ENCODE measurements around the gene MACC1.

Gene MACC1

DNA sequence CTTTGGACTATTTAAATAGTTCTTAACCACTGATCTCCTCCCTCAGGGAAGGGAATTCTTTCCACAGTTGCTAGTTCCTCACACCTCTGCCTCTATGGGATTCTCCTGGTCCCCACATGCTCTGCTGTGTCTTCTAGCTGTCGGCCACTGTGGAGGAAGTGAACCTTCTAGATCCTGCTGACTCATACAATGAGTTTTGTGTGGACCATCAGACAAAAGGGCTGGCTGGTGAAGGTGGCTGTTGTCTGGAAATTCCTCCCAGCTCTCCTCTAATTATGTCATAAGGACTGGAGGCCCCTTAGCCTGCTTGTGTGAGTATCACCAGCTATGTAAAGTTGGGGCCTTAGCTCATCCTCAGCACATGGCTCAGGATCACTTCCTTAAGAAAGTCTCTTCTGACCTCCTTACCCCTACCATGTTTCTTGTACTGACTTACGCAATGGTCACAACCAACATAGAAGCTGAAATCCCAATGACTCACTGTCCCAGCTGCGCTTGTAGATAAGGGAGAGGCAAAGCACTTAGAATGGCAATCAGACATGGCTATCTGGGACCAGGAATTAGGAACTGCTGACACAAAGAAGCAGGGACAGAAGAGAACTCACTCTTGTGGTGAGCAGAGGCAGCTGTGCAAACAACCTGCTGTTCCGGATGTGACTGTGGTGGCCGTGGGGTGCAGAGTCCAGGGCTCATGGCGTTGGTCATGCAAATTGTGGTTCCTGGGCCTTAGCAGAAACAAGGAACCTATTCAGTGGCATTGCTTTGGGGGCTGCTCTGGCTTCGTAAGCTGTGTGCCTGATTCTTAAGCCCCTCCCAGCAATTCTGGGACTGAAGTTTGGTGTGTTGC, 2.5 kb upstream of the MACC1 start:
- TF ChIP-seq, protein P1, sequence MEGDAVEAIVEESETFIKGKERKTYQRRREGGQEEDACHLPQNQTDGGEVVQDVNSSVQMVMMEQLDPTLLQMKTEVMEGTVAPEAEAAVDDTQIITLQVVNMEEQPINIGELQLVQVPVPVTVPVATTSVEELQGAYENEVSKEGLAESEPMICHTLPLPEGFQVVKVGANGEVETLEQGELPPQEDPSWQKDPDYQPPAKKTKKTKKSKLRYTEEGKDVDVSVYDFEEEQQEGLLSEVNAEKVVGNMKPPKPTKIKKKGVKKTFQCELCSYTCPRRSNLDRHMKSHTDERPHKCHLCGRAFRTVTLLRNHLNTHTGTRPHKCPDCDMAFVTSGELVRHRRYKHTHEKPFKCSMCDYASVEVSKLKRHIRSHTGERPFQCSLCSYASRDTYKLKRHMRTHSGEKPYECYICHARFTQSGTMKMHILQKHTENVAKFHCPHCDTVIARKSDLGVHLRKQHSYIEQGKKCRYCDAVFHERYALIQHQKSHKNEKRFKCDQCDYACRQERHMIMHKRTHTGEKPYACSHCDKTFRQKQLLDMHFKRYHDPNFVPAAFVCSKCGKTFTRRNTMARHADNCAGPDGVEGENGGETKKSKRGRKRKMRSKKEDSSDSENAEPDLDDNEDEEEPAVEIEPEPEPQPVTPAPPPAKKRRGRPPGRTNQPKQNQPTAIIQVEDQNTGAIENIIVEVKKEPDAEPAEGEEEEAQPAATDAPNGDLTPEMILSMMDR (IDR thresholded peaks at IDR 0.05; ENCODE audit: extremely low read depth, insufficient read depth, missing control alignments): no peak
- DNase-seq (ENCODE audit: low spot score): no peak
- in situ Hi-C loops (cut with MboI; ENCODE audit: low pct_unique_long_range_greater_than_20kb, low sequenced_read_pairs, unreplicated experiment): no loop called here

DNA sequence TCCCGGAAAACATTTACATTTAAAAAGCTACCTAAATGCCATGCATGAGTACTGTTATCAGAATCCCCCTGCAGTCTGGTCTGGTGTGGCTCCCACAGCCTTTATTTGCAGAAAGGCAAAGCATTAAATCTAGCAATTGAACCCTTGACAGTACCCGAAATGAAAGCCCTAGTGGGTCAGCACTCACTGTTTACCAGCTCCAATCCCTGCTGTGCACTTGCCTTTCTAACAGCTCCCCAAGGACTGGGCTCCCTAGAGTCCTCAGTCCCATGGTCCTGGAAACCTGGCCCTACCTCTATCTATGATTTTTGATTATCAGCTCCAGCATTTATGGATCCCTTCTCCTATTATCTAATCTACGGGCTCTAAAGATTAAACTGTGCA, 1.9 kb upstream of the MACC1 start:
- DNase-seq (ENCODE audit: low spot score): no peak
- in situ Hi-C loops (cut with MboI; ENCODE audit: low pct_unique_long_range_greater_than_20kb, low sequenced_read_pairs, unreplicated experiment): no loop called here
- TF ChIP-seq, protein P1 (IDR thresholded peaks at IDR 0.05; ENCODE audit: extremely low read depth, insufficient read depth, missing control alignments): no peak

DNA sequence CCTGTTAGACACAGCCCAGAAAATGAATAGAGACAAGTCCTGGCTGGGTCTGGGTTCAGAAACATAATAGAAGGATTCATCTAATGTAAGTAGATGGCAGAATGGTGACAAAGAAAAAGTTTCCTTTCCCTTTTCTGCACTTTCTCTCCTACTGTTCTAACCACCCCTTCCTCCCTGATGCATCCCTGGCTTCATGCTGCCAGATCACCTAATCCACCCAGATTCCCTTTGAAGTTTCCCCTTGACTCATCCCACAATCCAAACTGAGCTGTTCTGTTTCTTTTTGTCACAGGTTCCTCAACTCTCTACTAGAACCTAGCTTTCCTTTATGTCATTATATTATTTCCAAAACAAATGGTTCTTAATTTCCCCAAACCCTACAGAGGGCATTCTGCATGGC, 1.1 kb upstream of the MACC1 start:
- no peak for DNase-seq (ENCODE audit: low spot score)
- TF ChIP-seq, protein P1 (IDR thresholded peaks at IDR 0.05; ENCODE audit: extremely low read depth, insufficient read depth, missing control alignments): no peak
- in situ Hi-C loops (cut with MboI; ENCODE audit: low pct_unique_long_range_greater_than_20kb, low sequenced_read_pairs, unreplicated experiment): no loop called here

DNA sequence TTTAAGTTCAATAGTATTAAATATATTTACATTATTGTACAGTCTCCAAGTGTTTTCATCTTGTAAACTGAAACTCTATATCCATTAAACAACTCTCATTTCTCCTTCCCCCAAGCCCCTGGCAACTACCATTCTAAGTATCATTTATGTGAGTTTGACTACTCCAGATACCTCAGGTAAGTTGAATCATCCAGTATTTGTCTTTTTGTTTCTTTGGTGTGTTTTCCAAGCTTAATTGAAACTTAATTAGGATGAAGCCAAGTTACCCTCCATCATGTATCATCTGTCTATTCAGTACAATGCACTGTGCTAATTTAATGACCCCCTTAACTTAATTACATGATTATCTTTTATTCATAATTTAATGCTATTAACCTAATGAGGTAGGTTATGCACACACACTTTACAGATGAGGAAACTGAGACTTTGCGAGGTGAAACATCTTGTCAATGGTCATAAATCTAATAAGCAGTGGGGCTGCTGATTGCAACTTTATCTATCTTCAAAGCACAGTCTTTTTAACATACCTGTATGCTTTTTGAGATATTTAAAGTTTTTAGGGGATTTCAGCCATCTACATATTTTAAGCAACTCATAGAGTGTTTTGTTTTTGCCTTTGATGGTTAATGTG, 663 bp downstream of the MACC1 start:
- TF ChIP-seq, protein P1 (IDR thresholded peaks at IDR 0.05; ENCODE audit: extremely low read depth, insufficient read depth, missing control alignments): no peak
- DNase-seq (ENCODE audit: low spot score): no peak
- in situ Hi-C loops (cut with MboI; ENCODE audit: low pct_unique_long_range_greater_than_20kb, low sequenced_read_pairs, unreplicated experiment): no loop called here

DNA sequence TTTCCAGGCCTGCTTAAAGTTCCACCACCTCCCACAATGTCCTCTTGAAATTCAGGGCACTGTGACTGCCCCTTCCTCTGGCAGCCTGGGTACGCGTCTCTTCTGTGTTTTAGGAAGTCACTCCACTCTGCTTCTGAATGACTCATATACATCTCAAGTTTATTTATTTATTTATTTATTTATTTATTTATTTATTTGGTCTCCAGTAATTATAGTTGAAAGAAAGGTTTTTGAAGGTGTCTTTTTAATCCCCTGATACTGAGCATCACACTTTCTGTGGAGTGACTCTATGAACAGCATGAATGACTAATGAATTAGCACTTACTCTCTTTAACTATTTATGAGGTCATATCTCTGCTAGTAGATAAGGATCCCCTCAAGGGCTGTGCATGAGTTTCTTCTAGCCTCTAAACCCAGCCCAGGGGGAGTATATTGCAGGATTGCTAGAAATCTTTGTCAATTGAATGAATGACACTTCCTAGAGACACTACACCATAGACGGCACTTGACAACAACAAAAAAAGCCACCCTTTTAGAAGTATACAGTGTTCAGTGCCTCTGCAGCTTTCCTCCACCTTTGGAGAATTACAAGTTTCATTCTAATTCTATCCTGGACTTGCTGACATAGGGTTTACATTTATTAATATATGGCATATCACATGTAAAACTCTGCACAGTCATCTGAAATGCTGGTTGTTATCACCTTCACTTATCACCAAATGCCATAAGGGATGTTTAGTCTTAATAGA, 2.1 kb downstream of the MACC1 start:
- TF ChIP-seq, protein P1 (IDR thresholded peaks at IDR 0.05; ENCODE audit: extremely low read depth, insufficient read depth, missing control alignments): no peak
- DNase-seq (ENCODE audit: low spot score): no peak
- in situ Hi-C loops (cut with MboI; ENCODE audit: low pct_unique_long_range_greater_than_20kb, low sequenced_read_pairs, unreplicated experiment): no loop called here

DNA sequence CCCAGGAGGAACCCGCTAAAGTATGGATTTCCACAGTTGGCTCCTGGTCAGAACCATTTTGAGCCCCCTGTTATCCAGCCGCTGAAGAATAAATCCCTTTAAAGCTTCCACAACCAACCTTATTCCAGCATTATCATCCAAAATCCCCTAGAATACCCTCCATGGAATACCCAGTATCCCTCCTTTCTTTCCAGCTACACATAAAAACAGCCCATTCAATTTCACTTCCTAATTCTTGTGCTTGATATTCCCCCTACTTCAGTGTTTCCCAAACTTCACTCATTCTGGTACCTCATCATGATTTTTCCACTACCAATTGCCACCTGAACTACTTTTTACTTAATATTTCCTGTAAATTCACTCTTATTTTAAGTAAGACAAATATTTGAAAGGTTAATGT, 3.1 kb downstream of the MACC1 start:
- in situ Hi-C loops (cut with MboI; ENCODE audit: low pct_unique_long_range_greater_than_20kb, low sequenced_read_pairs, unreplicated experiment): no loop called here
- DNase-seq (ENCODE audit: low spot score): no peak

More for the DNA sequence above, 3.1 kb downstream of the MACC1 start:
- TF ChIP-seq, protein P1 (IDR thresholded peaks at IDR 0.05; ENCODE audit: extremely low read depth, insufficient read depth, missing control alignments): no peak

Data from GM13977 (cell line).